Prostate gland (tissue), 2 donors: ENCODE data around the gene HLA-DQB1. TPM values are rescaled to one million over a fixed set of nuclear protein-coding genes. Genes with fewer than 3 reads are reported as not detected.
"Not testable (repeated sequence)": the region's sequence is repeated elsewhere in the genome, so short reads cannot be mapped to it uniquely, and the experiment has no call there.

Experiments
- DNase-seq: peaks from one replicate; pipeline ENCODE4 v3.0.0-alpha.2; 2019; ENCODE audit warnings: low spot score
- H3K27ac ChIP-seq, 2 donors: fragments of 200-600 bp; sonication (generic); 2 replicates each; pipeline ENCODE4 v1.5.1; 2017 to 2019
- H3K27me3 ChIP-seq: fragments of 200-600 bp; sonication (generic); replicated peaks from 2 replicates; pipeline ENCODE4 v1.5.1; 2019; ENCODE audit not compliant: insufficient read depth
- H3K36me3 ChIP-seq, 2 donors: fragments of 200-600 bp; sonication (generic); 1 replicate in 1 of 2; 2 replicates in 1 of 2; pipeline versions ENCODE4 v1.5.1 to v1.8.1; 2017 to 2019
- H3K4me1 ChIP-seq: fragments of 200-600 bp; sonication (generic); replicated peaks from 2 replicates; pipeline ENCODE4 v1.5.1; 2019
- H3K4me3 ChIP-seq, 2 donors: fragments of 200-600 bp; sonication (generic); 2 replicates each; pipeline ENCODE4 v1.5.1; 2017 to 2019
- H3K9me3 ChIP-seq: fragments of 200-600 bp; sonication (generic); 2 replicates; pipeline ENCODE4 v1.5.1; 2017
- POLR2A ChIP-seq: fragments of 450-650 bp; IDR thresholded peaks from one replicate; pipeline ENCODE4 v1.6.1; 2016; ENCODE audit warnings: antibody characterized with exemption, mild to moderate bottlenecking
- POLR2AphosphoS5 ChIP-seq: sonication (generic); formaldehyde crosslinking; IDR thresholded peaks from one replicate; pipeline ENCODE4 v1.6.1; 2017; ENCODE audit warnings: antibody characterized with exemption
- WGBS: methylation state at CpG from one replicate; pipeline ENCODE4 v1.1.5; 2018; 5-methylcytosine and 5-hydroxymethylcytosine counted together
- intact Hi-C: fragments of 100-400 bp; cut with DNase I; formaldehyde crosslinking; loops from one replicate; pipeline ENCODE4 v1.14.2; 2022
- total RNA-seq, 2 donors: library from RNA; depleted of rRNA; stranded (reverse); fragments of >200 nt; gene quantifications; one replicate each; pipeline ENCODE4 v1.1.0, GENCODE V29; 2016
- TF ChIP-seq, protein P1 (sequence below), 4 experiments: fragments of 200-600 bp in 2 of 4; fragments of 450-650 bp in 2 of 4; sonication (generic) in 2 of 4; IDR thresholded peaks; 1 replicate in 3 of 4; 2 replicates in 1 of 4; pipeline ENCODE4 v1.5.1; 2016 to 2019; ENCODE audit warnings: antibody characterized with exemption in 4 of 4, mild to moderate bottlenecking in 2 of 4, moderate library complexity in 2 of 4

The HLA-DQB1 gene
- total RNA-seq = 1 to 10 TPM; 1.0 to 3.0 TPM

DNA sequence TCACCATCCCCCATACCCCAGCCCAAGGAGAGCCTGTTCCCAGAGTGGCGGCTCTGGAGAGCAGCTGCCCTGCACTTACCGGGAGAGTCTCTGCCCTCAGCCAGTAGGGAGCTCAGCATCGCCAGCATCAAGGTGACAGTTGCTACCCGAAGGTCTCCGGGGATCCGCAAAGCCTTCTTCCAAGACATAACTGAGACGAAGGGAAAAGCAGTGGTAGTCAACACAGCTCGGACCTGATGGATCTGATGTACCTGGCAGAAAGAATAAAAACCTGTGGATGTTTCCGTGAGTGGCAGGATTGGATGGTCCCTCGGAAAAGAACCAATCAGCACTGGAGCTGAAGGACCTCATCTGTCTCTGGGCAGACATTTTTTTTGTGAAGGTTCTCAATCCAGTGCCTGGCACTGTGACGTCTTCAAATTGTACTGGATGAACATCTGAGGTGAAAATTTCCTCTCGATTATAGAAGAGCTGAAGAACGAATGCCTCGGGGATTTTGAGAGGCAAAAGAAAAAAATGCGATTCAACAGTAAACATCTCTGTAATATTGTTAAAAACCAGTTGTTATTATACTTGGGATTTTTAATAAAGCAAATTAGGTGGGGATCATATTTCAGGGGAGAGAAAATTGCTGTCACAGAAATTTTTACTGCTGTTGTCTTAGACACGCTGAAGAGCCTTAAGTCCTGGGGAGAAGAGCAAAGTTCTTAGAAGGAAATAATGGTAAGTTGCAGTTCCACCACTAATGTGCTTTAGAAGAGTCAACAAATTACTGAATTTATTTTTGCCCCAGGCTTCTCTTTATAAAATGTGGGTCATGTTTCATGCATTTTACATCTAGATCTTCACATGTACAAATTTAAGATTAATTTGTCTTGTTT is at the start of gene HLA-DQB1:
HLA-DQB1 (minus strand) TSS at position 238 of the 881 bp plus-strand sequence; CDS start at position 188, 50 bp downstream.
- Histone ChIP-seq H3K27me3 (no peaks in the 10 kb centered on the region), H3K27ac (no peak within 1 kb of the TSS), H3K36me3 (no peaks in the 10 kb centered on the region), H3K9me3 (no peaks in the 10 kb centered on the region), H3K4me1 (no peaks in the 10 kb centered on the region), H3K4me3 (no peak within 1 kb of the TSS)
- TF ChIP-seq, protein P1, sequence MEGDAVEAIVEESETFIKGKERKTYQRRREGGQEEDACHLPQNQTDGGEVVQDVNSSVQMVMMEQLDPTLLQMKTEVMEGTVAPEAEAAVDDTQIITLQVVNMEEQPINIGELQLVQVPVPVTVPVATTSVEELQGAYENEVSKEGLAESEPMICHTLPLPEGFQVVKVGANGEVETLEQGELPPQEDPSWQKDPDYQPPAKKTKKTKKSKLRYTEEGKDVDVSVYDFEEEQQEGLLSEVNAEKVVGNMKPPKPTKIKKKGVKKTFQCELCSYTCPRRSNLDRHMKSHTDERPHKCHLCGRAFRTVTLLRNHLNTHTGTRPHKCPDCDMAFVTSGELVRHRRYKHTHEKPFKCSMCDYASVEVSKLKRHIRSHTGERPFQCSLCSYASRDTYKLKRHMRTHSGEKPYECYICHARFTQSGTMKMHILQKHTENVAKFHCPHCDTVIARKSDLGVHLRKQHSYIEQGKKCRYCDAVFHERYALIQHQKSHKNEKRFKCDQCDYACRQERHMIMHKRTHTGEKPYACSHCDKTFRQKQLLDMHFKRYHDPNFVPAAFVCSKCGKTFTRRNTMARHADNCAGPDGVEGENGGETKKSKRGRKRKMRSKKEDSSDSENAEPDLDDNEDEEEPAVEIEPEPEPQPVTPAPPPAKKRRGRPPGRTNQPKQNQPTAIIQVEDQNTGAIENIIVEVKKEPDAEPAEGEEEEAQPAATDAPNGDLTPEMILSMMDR (IDR thresholded peaks at IDR 0.05) = no peak
- no peak for TF ChIP-seq POLR2AphosphoS5
- peak; percentile 20 for DNase-seq
- WGBS = 19% methylated on average over 16 of the region's 16 CpGs
- intact Hi-C loops = no loop called here

DNA sequence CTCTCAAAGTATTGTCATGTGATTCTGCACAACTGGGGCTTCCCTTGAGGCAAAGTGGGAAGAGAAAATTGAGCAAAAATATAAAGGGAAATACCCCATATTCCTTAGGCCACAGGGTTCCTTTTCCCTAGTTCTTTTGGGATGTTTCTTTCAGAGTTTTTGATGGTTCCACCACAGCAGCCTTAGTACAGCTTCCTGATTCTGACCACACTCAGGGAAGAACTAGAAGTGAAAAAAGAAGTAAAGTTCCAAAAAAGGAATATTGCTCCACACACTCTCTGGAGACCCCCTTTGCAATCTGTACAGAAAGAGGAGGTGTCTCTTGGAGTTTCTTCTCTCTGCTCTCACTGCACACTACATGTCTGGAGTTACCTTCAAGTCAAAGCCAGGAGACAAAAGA is 46.8 kb upstream of the HLA-DQB1 start:
- intact Hi-C loops = no loop called here
- Histone ChIP-seq H3K4me3 (no peak overlapping the region), H3K36me3 (no peaks in the 10 kb centered on the region), H3K27ac (no peak overlapping the region), H3K27me3 (no peaks in the 10 kb centered on the region), H3K9me3 (no peaks in the 10 kb centered on the region), H3K4me1 (no peaks in the 10 kb centered on the region)
- no peak for TF ChIP-seq POLR2AphosphoS5
- no peak for TF ChIP-seq POLR2A
- TF ChIP-seq, protein P1 (IDR thresholded peaks at IDR 0.05) = no peak
- no peak for DNase-seq

DNA sequence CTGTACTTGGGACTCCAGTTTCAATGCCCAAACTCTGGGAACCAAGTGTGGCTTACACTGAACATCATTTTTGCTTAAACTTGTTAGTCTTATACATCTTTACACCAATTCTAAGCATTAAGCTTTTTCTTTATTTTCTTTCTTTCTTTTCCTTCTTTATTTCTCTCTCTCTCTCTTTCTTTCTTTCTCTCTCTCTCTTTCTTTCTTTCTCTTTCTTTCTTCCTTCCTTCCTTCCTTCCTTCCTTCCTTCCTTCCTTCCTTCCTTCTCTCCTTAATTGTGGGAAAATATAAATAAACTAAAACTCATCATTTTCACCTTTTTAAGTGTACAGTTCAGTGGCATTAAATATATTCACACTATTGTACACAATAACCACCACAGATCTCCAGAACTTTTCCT is 43.2 kb upstream of the HLA-DQB1 start:
- Histone ChIP-seq H3K4me3 (no peak overlapping the region), H3K27me3 (no peaks in the 10 kb centered on the region), H3K9me3 (no peaks in the 10 kb centered on the region), H3K36me3 (no peaks in the 10 kb centered on the region), H3K27ac (no peak overlapping the region), H3K4me1 (no peaks in the 10 kb centered on the region)
- no peak for DNase-seq
- intact Hi-C loops = loop anchor here (10.0 kb wide), 1 partner anchor 455 kb away; no protein-coding TSS in a partner anchor
- TF ChIP-seq, protein P1 (IDR thresholded peaks at IDR 0.05) = no peak
- TF ChIP-seq POLR2A = no peak
- no peak for TF ChIP-seq POLR2AphosphoS5

DNA sequence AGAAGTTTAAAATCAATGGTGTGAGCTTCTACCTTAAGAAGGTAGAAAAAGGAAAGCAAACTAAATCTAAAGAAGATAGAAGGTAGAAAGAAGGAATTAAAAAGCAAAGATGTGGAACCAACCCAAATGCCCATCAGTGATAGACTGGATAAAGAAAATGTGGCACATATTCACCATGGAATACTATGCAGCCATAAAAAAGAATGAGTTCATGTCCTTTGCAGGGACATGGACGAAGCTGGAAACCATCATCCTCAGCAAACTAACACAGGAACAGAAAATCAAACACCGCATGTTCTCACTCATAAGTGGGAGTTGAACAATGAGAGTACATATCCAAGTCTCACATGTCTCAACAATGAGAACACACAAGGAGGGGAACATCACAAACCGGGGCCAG is 38.7 kb upstream of the HLA-DQB1 start:
- not testable (repeated sequence) for H3K4me3 ChIP-seq, H3K4me1 ChIP-seq, DNase-seq, H3K27me3 ChIP-seq, H3K9me3 ChIP-seq, H3K36me3 ChIP-seq, H3K27ac ChIP-seq
- intact Hi-C loops = loop anchor here (10.0 kb wide), 1 partner anchor 450 kb away; no protein-coding TSS in a partner anchor
- WGBS = 76% methylated on average over 3 of the region's 3 CpGs

DNA sequence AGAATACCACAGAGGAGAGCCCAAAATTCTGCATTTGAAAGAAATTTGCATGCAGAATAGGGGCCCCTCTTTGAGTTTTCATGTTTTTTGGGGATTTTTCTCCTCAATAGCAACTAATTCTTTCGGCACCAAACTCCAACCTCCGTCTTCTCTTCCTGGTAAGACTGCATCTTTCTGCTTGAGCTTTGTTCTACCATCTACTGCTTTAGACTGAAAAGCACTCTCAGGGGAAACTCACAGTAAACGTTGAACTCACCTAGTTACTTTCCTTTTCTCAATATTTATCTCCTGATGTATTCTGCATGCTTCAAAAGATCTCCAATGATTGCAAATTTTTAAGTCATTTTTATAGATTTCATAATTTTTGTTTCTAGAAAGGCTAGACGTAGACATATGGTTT is 36.9 kb upstream of the HLA-DQB1 start:
- Histone ChIP-seq H3K36me3 (no peaks in the 10 kb centered on the region), H3K4me1 (no peaks in the 10 kb centered on the region), H3K27me3 (no peaks in the 10 kb centered on the region), H3K4me3 (no peak overlapping the region), H3K9me3 (no peaks in the 10 kb centered on the region), H3K27ac (no peak overlapping the region)
- WGBS = 53% methylated on average over 4 of the region's 4 CpGs
- DNase-seq = no peak
- intact Hi-C loops = loop anchor here (5.0 to 10.0 kb wide), 2 partner anchors 291 to 449 kb away; no protein-coding TSS in a partner anchor
- TF ChIP-seq, protein P1 (IDR thresholded peaks at IDR 0.05) = no peak
- TF ChIP-seq POLR2AphosphoS5 (no peak), POLR2A (no peak)
